K562 (cell line): ENCODE data around the gene PBX2. TPM values are rescaled to one million over a fixed set of nuclear protein-coding genes. Genes with fewer than 3 reads are reported as not detected.

Source experiments
- FOS ChIP-seq: IDR thresholded peaks from 3 replicates; pipeline ENCODE4 v1.6.1; 2011; ENCODE audit not compliant: insufficient read length; ENCODE audit errors: extremely low read depth
- HBP1 ChIP-seq: fragments of 450-650 bp; formaldehyde crosslinking; IDR thresholded peaks from 2 replicates; pipeline ENCODE4 v1.4.0; 2022; ENCODE audit warnings: missing genetic modification characterization
- HLTF ChIP-seq: fragments of 450-650 bp; IDR thresholded peaks from 2 replicates; pipeline ENCODE4 v1.6.1; 2016
- LEF1 ChIP-seq: fragments of 450-650 bp; IDR thresholded peaks from 2 replicates; pipeline ENCODE4 v1.6.1; 2016; ENCODE audit warnings: mild to moderate bottlenecking
- MBD2 ChIP-seq: sonication (generic); IDR thresholded peaks from 2 replicates; pipeline ENCODE4 v1.6.1; 2016; ENCODE audit warnings: low read depth, borderline replicate concordance
- MEIS2 ChIP-seq: fragments of 450-650 bp; IDR thresholded peaks from 2 replicates; pipeline ENCODE4 v1.6.1; 2014; ENCODE audit warnings: mild to moderate bottlenecking; ENCODE audit not compliant: partially characterized antibody
- NCOR1 ChIP-seq: fragments of 450-650 bp; IDR thresholded peaks from 2 replicates; pipeline ENCODE4 v1.6.1; 2016; ENCODE audit warnings: mild to moderate bottlenecking, moderate library complexity
- PTRF ChIP-seq: fragments of 450-650 bp; IDR thresholded peaks from 2 replicates; pipeline ENCODE4 v1.6.1; 2016; ENCODE audit warnings: mild to moderate bottlenecking, missing genetic modification characterization, missing compliant biosample characterization
- RBM34 ChIP-seq: fragments of 200-400 bp; formaldehyde crosslinking; IDR thresholded peaks from 2 replicates; pipeline ENCODE4 v1.6.1; 2018; ENCODE audit warnings: low read length, borderline replicate concordance; ENCODE audit not compliant: insufficient read depth
- RERE ChIP-seq: sonication (generic); formaldehyde crosslinking; IDR thresholded peaks from 2 replicates; pipeline ENCODE4 v1.8.0; 2023; ENCODE audit warnings: missing genetic modification reagents, mild to moderate bottlenecking, borderline replicate concordance
- SMAD2 ChIP-seq: fragments of 150-350 bp; IDR thresholded peaks from 2 replicates; pipeline ENCODE4 v1.6.1; 2014; ENCODE audit warnings: low read depth, mild to moderate bottlenecking, low read length
- TCF7L2 ChIP-seq: fragments of 150-350 bp; IDR thresholded peaks from 2 replicates; pipeline ENCODE4 v1.6.1; 2016; ENCODE audit warnings: low read depth, mild to moderate bottlenecking, low read length, moderate library complexity
- polyA plus RNA-seq, 8 experiments: library from polyadenylated mRNA; depleted of rRNA in 4 of 8; stranded (reverse) in 5 of 8; unstranded in 3 of 8; fragments of >200 nt; fragmentation: Nextera tagmentation in 2 of 8; fragmentation: Illumina TruSeq in 1 of 8; extraction: Ambion mirVana in 2 of 8; extraction: Trizol in 1 of 8; gene quantifications; 2 replicates each; pipeline versions ENCODE4 v1.2.1 to v1.2.3, GENCODE V29; 2011 to 2014; ENCODE audit warnings: inconsistent platforms in 1 of 8, missing spikeins in 1 of 8
- total RNA-seq, 7 experiments: library from RNA; depleted of rRNA in 6 of 7; stranded (reverse); fragments of >200 nt in 6 of 7; fragmentation: Illumina TruSeq in 2 of 7; extraction: Trizol in 2 of 7; gene quantifications; 2 replicates each; pipeline versions ENCODE4 v1.2.1 to v1.2.3, GENCODE V29; 2011 to 2021; ENCODE audit warnings: low replicate concordance in 1 of 7
- TF ChIP-seq, protein P1 (sequence below): fragments of 450-650 bp; formaldehyde crosslinking; IDR thresholded peaks from 2 replicates; pipeline ENCODE4 v1.4.0; 2020; ENCODE audit warnings: mild to moderate bottlenecking, moderate library complexity
- TF ChIP-seq, protein P2 (sequence below), 2 experiments: IDR thresholded peaks; 2 replicates each; pipeline ENCODE4 v1.6.1; 2011; ENCODE audit warnings: borderline replicate concordance in 1 of 2, control low read depth in 1 of 2, low read depth in 1 of 2, low read length in 1 of 2, mild to moderate bottlenecking in 1 of 2, mixed read lengths in 1 of 2, moderate library complexity in 1 of 2; ENCODE audit not compliant: insufficient read depth in 1 of 2, insufficient read length in 1 of 2, poor library complexity in 1 of 2, severe bottlenecking in 1 of 2; ENCODE audit errors: extremely low read depth in 1 of 2

PBX2 gene
- total and polyA plus RNA-seq, 9 of the 15 experiments (the other 6 are each of a cell fraction or from before 2014, with no cell fraction given) = 1.9 to 134 (median 62.5) TPM

GRCh38 chr6:32153564-32154513, 36.2 kb downstream of the PBX2 start, which contains the start of gene PPT2 (continued):
- TF ChIP-seq, protein P1, sequence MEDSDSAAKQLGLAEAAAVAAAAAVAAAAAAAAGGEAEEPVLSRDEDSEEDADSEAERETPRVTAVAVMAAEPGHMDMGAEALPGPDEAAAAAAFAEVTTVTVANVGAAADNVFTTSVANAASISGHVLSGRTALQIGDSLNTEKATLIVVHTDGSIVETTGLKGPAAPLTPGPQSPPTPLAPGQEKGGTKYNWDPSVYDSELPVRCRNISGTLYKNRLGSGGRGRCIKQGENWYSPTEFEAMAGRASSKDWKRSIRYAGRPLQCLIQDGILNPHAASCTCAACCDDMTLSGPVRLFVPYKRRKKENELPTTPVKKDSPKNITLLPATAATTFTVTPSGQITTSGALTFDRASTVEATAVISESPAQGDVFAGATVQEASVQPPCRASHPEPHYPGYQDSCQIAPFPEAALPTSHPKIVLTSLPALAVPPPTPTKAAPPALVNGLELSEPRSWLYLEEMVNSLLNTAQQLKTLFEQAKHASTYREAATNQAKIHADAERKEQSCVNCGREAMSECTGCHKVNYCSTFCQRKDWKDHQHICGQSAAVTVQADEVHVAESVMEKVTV (CRISPR knock-in tag) = no peak
- peak; percentile 20; the same call in 1 of the 2 replicates for TF ChIP-seq HBP1 (CRISPR knock-in tag)
- TF ChIP-seq MBD2 = peak; percentile 94
- peak; percentile 92 for TF ChIP-seq TCF7L2
- no peak; the same call in 1 of the 2 replicates for TF ChIP-seq HLTF
- peak; percentile 96 for TF ChIP-seq RERE
- TF ChIP-seq, protein P2, sequence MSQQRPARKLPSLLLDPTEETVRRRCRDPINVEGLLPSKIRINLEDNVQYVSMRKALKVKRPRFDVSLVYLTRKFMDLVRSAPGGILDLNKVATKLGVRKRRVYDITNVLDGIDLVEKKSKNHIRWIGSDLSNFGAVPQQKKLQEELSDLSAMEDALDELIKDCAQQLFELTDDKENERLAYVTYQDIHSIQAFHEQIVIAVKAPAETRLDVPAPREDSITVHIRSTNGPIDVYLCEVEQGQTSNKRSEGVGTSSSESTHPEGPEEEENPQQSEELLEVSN (IDR thresholded peaks at IDR 0.05; ENCODE audit: borderline replicate concordance in 1 of 2, extremely low read depth in 1 of 2, insufficient read depth in 1 of 2, insufficient read length in 1 of 2, low read depth in 1 of 2, low read length in 1 of 2, poor library complexity in 1 of 2, severe bottlenecking in 1 of 2) = peak in 1 of 2 experiments; percentile 10
- TF ChIP-seq MEIS2 = peak; percentile 29
- peak; percentile 47 for TF ChIP-seq NCOR1
- TF ChIP-seq FOS = no peak
- peak; percentile 83 for TF ChIP-seq LEF1
- TF ChIP-seq SMAD2 = no peak
- no peak for TF ChIP-seq PTRF (tag)
- no peak for TF ChIP-seq RBM34
